Heart left ventricle (tissue), 16 donors: Measurements from ENCODE around the gene GOLGA6A. TPM values are rescaled to one million over a fixed set of nuclear protein-coding genes. Genes with fewer than 3 reads are reported as not detected.

Experiments used
- ATAC-seq, 4 donors: fragments of 200-7000 bp; cut with Tn5 transposase; one replicate each; pipeline ENCODE4 v1.9.1; 2020 to 2022; ENCODE audit warnings: moderate library complexity in 4 of 4, mild to moderate bottlenecking in 3 of 4, moderate number of reproducible peaks in 1 of 4
- DNase-seq, 5 donors: peaks; one replicate each; pipeline ENCODE4 v3.0.0-alpha.2; 2020
- H3K27ac ChIP-seq, 12 donors: fragments of 200-600 bp; sonication (generic) in 4 of 12; one replicate each; pipeline versions ENCODE4 v1.5.0 to v1.8.0; 2016 to 2022; ENCODE audit warnings: mild to moderate bottlenecking in 2 of 12
- H3K27me3 ChIP-seq, 9 donors: fragments of 200-600 bp; sonication (generic) in 2 of 9; one replicate each; pipeline versions ENCODE4 v1.5.1 to v1.8.0; 2016 to 2022; ENCODE audit warnings: mild to moderate bottlenecking in 3 of 9
- H3K36me3 ChIP-seq, 9 donors: fragments of 200-600 bp; sonication (generic) in 2 of 9; one replicate each; pipeline versions ENCODE4 v1.5.0 to v1.8.0; 2018 to 2022; ENCODE audit warnings: mild to moderate bottlenecking in 2 of 9
- H3K4me1 ChIP-seq, 12 donors: fragments of 200-600 bp; sonication (generic) in 4 of 12; one replicate each; pipeline versions ENCODE4 v1.5.0 to v1.8.0; 2016 to 2022; ENCODE audit warnings: mild to moderate bottlenecking in 3 of 12
- H3K4me3 ChIP-seq, 12 donors: fragments of 200-600 bp; sonication (generic) in 4 of 12; one replicate each; pipeline versions ENCODE4 v1.5.0 to v1.8.0; 2017 to 2022; ENCODE audit warnings: mild to moderate bottlenecking in 9 of 12, moderate library complexity in 4 of 12
- H3K9me3 ChIP-seq, 12 donors: fragments of 200-600 bp; sonication (generic) in 4 of 12; one replicate each; pipeline versions ENCODE4 v1.5.0 to v1.8.0; 2016 to 2022; ENCODE audit warnings: mild to moderate bottlenecking in 1 of 12
- CTCF ChIP-seq, 12 donors: fragments of 200-600 bp; sonication (generic) in 4 of 12; IDR thresholded peaks; one replicate each; pipeline versions ENCODE4 v1.5.0 to v1.8.0; 2018 to 2022; ENCODE audit warnings: antibody characterized with exemption in 12 of 12, mild to moderate bottlenecking in 5 of 12
- POLR2A ChIP-seq, 2 donors: fragments of 450-650 bp; IDR thresholded peaks; one replicate each; pipeline ENCODE4 v1.6.1; 2017; ENCODE audit warnings: antibody characterized with exemption in 2 of 2, mild to moderate bottlenecking in 2 of 2, moderate library complexity in 2 of 2
- WGBS, 4 donors: extraction: QIAGEN DNeasy Blood & Tissue Kit in 2 of 4; methylation state at CpG; one replicate each; pipeline versions ENCODE4 v1.1.5 to v1.1.7; 2013 to 2018; 5-methylcytosine and 5-hydroxymethylcytosine counted together
- intact Hi-C, 10 donors: fragments of 100-400 bp; cut with DNase I; formaldehyde crosslinking; loops; one replicate each; pipeline versions ENCODE4 v1.11.1 to v1.14.2; 2022
- polyA plus RNA-seq, 2 donors: library from polyadenylated mRNA; stranded (reverse); fragments of 200-250 nt; gene quantifications; one replicate each; pipeline ENCODE4 v1.2.3, GENCODE V29; 2013
- total RNA-seq, 9 donors: library from RNA; depleted of rRNA in 2 of 9; stranded (reverse); fragments of >200 nt in 2 of 9; fragmentation: NEBNext Ultra II Directional in 3 of 9; extraction: Animal tissue kit (Norgen Biotek cat#: 25700) in 3 of 9; gene quantifications; one replicate each; pipeline versions ENCODE4 v1.1.0 to v1.2.4, GENCODE V29; 2016 to 2023
- donor health status: ischemic (EF 13 %, LVEDD 7.1; RV severe dilation, severe dysfunction).
- donor health status: healthy with polysubstance abuse.
- donor health status: DM: no; HTN: yes; CAD: no.
- donor health status: DM: no; HTN: no; CAD: no.
- donor health status: ischemic (EF 25% LVEDD 6.9; RV normal size, moderate dysfunction).
- donor health status: ischemic (EF 25% LVEDD 5.7; RV mildly dilated, moderate dysfunction).
- donor health status: healthy.
- donor health status: DM: yes; HTN: yes; CAD: no.
- donor health status: ischemic (EF 35%, LVEDD 5.7; RV mildly dilated, moderate dysfunction).
- donor health status: nonischemic (EF 11% LVEDD 7.7; RV severe dilation, severe dysfunction).
- donor health status: DM: yes; HTN: yes; CAD: no.
- donor health status: PGD.
- donor health status: ischemic (EF 29% LVEDD 5.4; RV normal size, mild dysfunction).
- donor health status: nonischemic (EF 23%, LVEDD 6.1; RV moderate dilation, normal function).

Gene GOLGA6A
- total and polyA plus RNA-seq, 11 donors = not detected

- Histone ChIP-seq H3K4me3 (no peak overlapping the region), H3K27ac (no peak overlapping the region), H3K27me3 (no peaks in the 10 kb centered on the region), H3K4me1 (peaks cover 3 to 47% (median 28%) of the 10 kb centered on the region in 12 donors), H3K9me3 (no peaks in the 10 kb centered on the region), H3K36me3 (peaks cover 0 to 77% (median 51%) of the 10 kb centered on the region in 9 donors)
- intact Hi-C loops = loop anchor here in 6 of 10 donors (1.0 to 10.0 kb wide), 6 partner anchors 33 to 63 kb away; no protein-coding TSS in a partner anchor
- no peak for TF ChIP-seq POLR2A (IDR thresholded peaks at IDR 0.05)
- TF ChIP-seq CTCF (IDR thresholded peaks at IDR 0.05) = no peak
- WGBS, 4 donors = 92 to 94% (median 93%) methylated on average over 28 of the region's 28 CpGs
- ATAC-seq (no peak), DNase-seq (no peak)
Observed at GRCh38 chr15:74035121-74036017, 47.0 kb downstream of the GOLGA6A start.

- H3K36me3 ChIP-seq = peaks cover 0 to 88% (median 59%) of the 10 kb centered on the region in 9 donors
- ATAC-seq (no peak), DNase-seq (no peak)
- H3K4me3 ChIP-seq = no peak overlapping the region
- no peaks in the 10 kb centered on the region for H3K9me3 ChIP-seq
- no peaks in the 10 kb centered on the region for H3K27me3 ChIP-seq
- intact Hi-C loops = loop anchor here in 1 of 10 donors (10.0 kb wide), 1 partner anchor 59 kb away; no protein-coding TSS in a partner anchor
- peaks cover 0 to 36% (median 17%) of the 10 kb centered on the region in 12 donors for H3K4me1 ChIP-seq
- 84 to 93% (median 90%) methylated on average over 9 to 10 of the region's 10 CpGs for WGBS, 4 donors
- H3K27ac ChIP-seq = no peak overlapping the region
- TF ChIP-seq CTCF (IDR thresholded peaks at IDR 0.05) = no peak
- TF ChIP-seq POLR2A (IDR thresholded peaks at IDR 0.05) = no peak
Observed at GRCh38 chr15:74034206-74034755, 48.1 kb downstream of the GOLGA6A start.

GRCh38 chr15:74032606-74033561, 49.5 kb downstream of the GOLGA6A start:
- Histone ChIP-seq H3K36me3 (peaks cover 0 to 99% (median 70%) of the 10 kb centered on the region in 9 donors), H3K4me3 (no peak overlapping the region), H3K27me3 (no peaks in the 10 kb centered on the region), H3K4me1 (peaks cover 0 to 32% (median 8%) of the 10 kb centered on the region in 12 donors), H3K9me3 (no peaks in the 10 kb centered on the region), H3K27ac (no peak overlapping the region)
- TF ChIP-seq CTCF (IDR thresholded peaks at IDR 0.05) (no peak), POLR2A (IDR thresholded peaks at IDR 0.05) (no peak)
- intact Hi-C loops = loop anchor here in 1 of 10 donors (10.0 kb wide), 1 partner anchor 58 kb away; no protein-coding TSS in a partner anchor
- 65 to 81% (median 76%) methylated on average over 11 to 16 of the region's 16 CpGs for WGBS, 4 donors
- ATAC-seq (no peak), DNase-seq (no peak)
